Measurements from ENCODE around the gene PRKCQ. TPM values are rescaled to one million over a fixed set of nuclear protein-coding genes. Genes with fewer than 3 reads are reported as not detected.

The PRKCQ gene
- total RNA-seq, 1 donor from 2014 or later = 2.1 TPM

GRCh38 chr10:6497620-6498019, 82.5 kb downstream of the PRKCQ start:
- DNase-seq (ENCODE audit: low read depth) (no peak), FAIRE-seq (no peak)
- Mint-ChIP-seq H3K27me3 (ENCODE audit: low read depth, unreplicated experiment) (no peaks in the 10 kb centered on the region), H3K4me1 (ENCODE audit: low read depth, unreplicated experiment) (peaks cover 16% of the 10 kb centered on the region), H3K4me3 (ENCODE audit: unreplicated experiment) (no peak overlapping the region), H3K36me3 (ENCODE audit: low read depth, unreplicated experiment) (peaks cover 5% of the 10 kb centered on the region), H3K27ac (ENCODE audit: unreplicated experiment) (no peak overlapping the region), H3K9me3 (ENCODE audit: unreplicated experiment) (no peaks in the 10 kb centered on the region)
- Histone ChIP-seq H3K4me1 (ENCODE audit: insufficient read depth, low read length) (peaks cover 3% of the 10 kb centered on the region), H3K9ac (ENCODE audit: low read length) (no peak overlapping the region), H3K4me2 (ENCODE audit: low read length) (no peak overlapping the region), H3K27ac (ENCODE audit: low read depth, low read length) (no peak overlapping the region), H4K20me1 (ENCODE audit: insufficient read depth, low read length) (no peaks in the 10 kb centered on the region), H3K4me3 (ENCODE audit: insufficient read depth, low read depth, low read length) (no peak overlapping the region), H3K27me3 (ENCODE audit: insufficient read depth, low read length) (no peaks in the 10 kb centered on the region), H3K9me3 (ENCODE audit: insufficient read depth, low read depth, low read length) (no peaks in the 10 kb centered on the region), H2AFZ (ENCODE audit: low read depth, low read length) (no peak overlapping the region), H3K36me3 (ENCODE audit: insufficient read depth, low read length) (no peaks in the 10 kb centered on the region), H3K79me2 (ENCODE audit: insufficient read depth, low read length) (no peaks in the 10 kb centered on the region)
- TF ChIP-seq, protein P1, sequence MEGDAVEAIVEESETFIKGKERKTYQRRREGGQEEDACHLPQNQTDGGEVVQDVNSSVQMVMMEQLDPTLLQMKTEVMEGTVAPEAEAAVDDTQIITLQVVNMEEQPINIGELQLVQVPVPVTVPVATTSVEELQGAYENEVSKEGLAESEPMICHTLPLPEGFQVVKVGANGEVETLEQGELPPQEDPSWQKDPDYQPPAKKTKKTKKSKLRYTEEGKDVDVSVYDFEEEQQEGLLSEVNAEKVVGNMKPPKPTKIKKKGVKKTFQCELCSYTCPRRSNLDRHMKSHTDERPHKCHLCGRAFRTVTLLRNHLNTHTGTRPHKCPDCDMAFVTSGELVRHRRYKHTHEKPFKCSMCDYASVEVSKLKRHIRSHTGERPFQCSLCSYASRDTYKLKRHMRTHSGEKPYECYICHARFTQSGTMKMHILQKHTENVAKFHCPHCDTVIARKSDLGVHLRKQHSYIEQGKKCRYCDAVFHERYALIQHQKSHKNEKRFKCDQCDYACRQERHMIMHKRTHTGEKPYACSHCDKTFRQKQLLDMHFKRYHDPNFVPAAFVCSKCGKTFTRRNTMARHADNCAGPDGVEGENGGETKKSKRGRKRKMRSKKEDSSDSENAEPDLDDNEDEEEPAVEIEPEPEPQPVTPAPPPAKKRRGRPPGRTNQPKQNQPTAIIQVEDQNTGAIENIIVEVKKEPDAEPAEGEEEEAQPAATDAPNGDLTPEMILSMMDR (IDR thresholded peaks at IDR 0.05; ENCODE audit: insufficient read depth, low read depth, low read length) = no peak
- TF ChIP-seq EZH2 (IDR thresholded peaks at IDR 0.05; ENCODE audit: insufficient read depth, low read length) = no peak

DNA sequence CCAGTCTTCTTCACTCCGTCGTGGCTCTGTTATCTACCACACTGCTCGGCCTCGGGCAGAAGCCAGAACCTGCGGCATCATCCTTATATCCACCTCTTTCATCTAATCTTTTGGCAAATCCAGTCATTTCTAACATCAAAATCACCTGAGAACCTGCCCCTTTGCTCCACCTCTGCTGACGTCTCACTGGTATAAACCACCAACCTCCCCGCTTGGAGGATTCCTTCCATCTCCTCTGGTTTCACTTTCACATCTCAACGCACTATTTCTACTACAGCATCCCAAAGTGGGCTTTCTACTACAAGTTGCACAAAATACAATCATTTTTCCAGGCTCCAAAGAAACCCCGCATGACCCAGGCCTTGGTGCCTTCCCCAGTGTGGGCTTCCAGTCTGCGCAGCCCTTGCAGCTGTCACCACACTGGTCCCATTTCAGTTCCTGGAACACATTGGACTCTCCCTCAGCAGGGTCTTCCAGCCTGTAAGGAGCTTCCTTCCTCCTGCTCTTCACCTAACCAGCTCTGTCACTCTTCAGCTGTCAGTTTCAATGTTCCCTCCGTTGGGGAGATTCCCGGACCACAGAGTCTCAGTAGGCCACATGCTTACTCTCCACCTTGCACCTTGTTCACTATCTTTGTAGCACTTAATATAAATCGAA, 85.0 kb downstream of the PRKCQ start:
- no peak overlapping the region for H3K4me3 Mint-ChIP-seq (ENCODE audit: unreplicated experiment)
- no peaks in the 10 kb centered on the region for H4K20me1 ChIP-seq (ENCODE audit: insufficient read depth, low read length)
- FAIRE-seq (no peak), DNase-seq (ENCODE audit: low read depth) (no peak)
- peaks cover 20% of the 10 kb centered on the region for H3K4me1 Mint-ChIP-seq (ENCODE audit: low read depth, unreplicated experiment)
- peaks cover 3% of the 10 kb centered on the region for H3K4me1 ChIP-seq (ENCODE audit: insufficient read depth, low read length)
- H3K9me3 ChIP-seq (ENCODE audit: insufficient read depth, low read depth, low read length) = no peaks in the 10 kb centered on the region
- H3K4me3 ChIP-seq (ENCODE audit: insufficient read depth, low read depth, low read length) = no peak overlapping the region
- peaks cover under 1% of the 10 kb centered on the region for H3K27me3 Mint-ChIP-seq (ENCODE audit: low read depth, unreplicated experiment)
- H3K36me3 Mint-ChIP-seq (ENCODE audit: low read depth, unreplicated experiment) = peaks cover 5% of the 10 kb centered on the region
- no peak overlapping the region for H3K27ac ChIP-seq (ENCODE audit: low read depth, low read length)
- no peak overlapping the region for H2AFZ ChIP-seq (ENCODE audit: low read depth, low read length)
- H3K36me3 ChIP-seq (ENCODE audit: insufficient read depth, low read length) = no peaks in the 10 kb centered on the region
- no peak overlapping the region for H3K4me2 ChIP-seq (ENCODE audit: low read length)
- H3K27ac Mint-ChIP-seq (ENCODE audit: unreplicated experiment) = no peak overlapping the region
- no peaks in the 10 kb centered on the region for H3K9me3 Mint-ChIP-seq (ENCODE audit: unreplicated experiment)
- TF ChIP-seq EZH2 (IDR thresholded peaks at IDR 0.05; ENCODE audit: insufficient read depth, low read length) = no peak
- TF ChIP-seq, protein P1 (IDR thresholded peaks at IDR 0.05; ENCODE audit: insufficient read depth, low read depth, low read length) = no peak
- H3K27me3 ChIP-seq (ENCODE audit: insufficient read depth, low read length) = peaks cover 5% of the 10 kb centered on the region
- no peaks in the 10 kb centered on the region for H3K79me2 ChIP-seq (ENCODE audit: insufficient read depth, low read length)
- no peak overlapping the region for H3K9ac ChIP-seq (ENCODE audit: low read length)

DNA sequence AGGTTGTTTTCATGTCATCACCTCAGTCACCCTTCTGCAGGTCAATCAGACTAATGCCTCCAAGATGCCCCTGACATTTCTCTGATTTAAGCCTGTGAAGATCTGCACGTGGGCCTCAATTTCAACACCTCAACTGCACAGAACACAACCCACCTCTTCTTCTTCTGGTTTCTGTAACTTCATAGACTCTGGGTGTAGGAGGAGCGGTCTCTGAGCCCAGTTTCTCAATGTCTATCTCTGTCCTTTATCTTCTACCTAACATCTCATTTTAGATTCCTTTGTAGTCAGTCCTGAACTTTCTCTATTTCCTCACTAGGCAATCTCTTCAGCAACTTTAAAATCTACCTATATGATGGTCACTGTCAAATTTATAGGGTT, 85.6 kb downstream of the PRKCQ start:
- Mint-ChIP-seq H3K4me1 (ENCODE audit: low read depth, unreplicated experiment) (peaks cover 20% of the 10 kb centered on the region), H3K9me3 (ENCODE audit: unreplicated experiment) (no peaks in the 10 kb centered on the region), H3K27me3 (ENCODE audit: low read depth, unreplicated experiment) (peaks cover 2% of the 10 kb centered on the region), H3K27ac (ENCODE audit: unreplicated experiment) (no peak overlapping the region), H3K4me3 (ENCODE audit: unreplicated experiment) (no peak overlapping the region), H3K36me3 (ENCODE audit: low read depth, unreplicated experiment) (peaks cover 6% of the 10 kb centered on the region)
- no peak overlapping the region for H3K4me2 ChIP-seq (ENCODE audit: low read length)
- no peak for FAIRE-seq
- H3K9me3 ChIP-seq (ENCODE audit: insufficient read depth, low read depth, low read length) = no peaks in the 10 kb centered on the region
- H2AFZ ChIP-seq (ENCODE audit: low read depth, low read length) = no peak overlapping the region
- peaks cover 3% of the 10 kb centered on the region for H3K4me1 ChIP-seq (ENCODE audit: insufficient read depth, low read length)
- peaks cover 5% of the 10 kb centered on the region for H3K27me3 ChIP-seq (ENCODE audit: insufficient read depth, low read length)
- no peaks in the 10 kb centered on the region for H3K36me3 ChIP-seq (ENCODE audit: insufficient read depth, low read length)
- TF ChIP-seq, protein P1 (IDR thresholded peaks at IDR 0.05; ENCODE audit: insufficient read depth, low read depth, low read length) = no peak
- no peak for TF ChIP-seq EZH2 (IDR thresholded peaks at IDR 0.05; ENCODE audit: insufficient read depth, low read length)
- H3K79me2 ChIP-seq (ENCODE audit: insufficient read depth, low read length) = no peaks in the 10 kb centered on the region
- no peak for DNase-seq (ENCODE audit: low read depth)
- H3K9ac ChIP-seq (ENCODE audit: low read length) = no peak overlapping the region
- H3K4me3 ChIP-seq (ENCODE audit: insufficient read depth, low read depth, low read length) = no peak overlapping the region
- no peaks in the 10 kb centered on the region for H4K20me1 ChIP-seq (ENCODE audit: insufficient read depth, low read length)
- H3K27ac ChIP-seq (ENCODE audit: low read depth, low read length) = no peak overlapping the region
